Posterior cingulate gyrus (tissue), 11 donors: ENCODE results near the gene NUDCD3.

Experiments used
- DNase-seq, 10 donors: peaks; one replicate each; pipeline versions ENCODE4 v3.0.0 to v3.0.0-alpha.2; 2020 to 2021; ENCODE audit warnings: mixed read lengths in 3 of 10
- intact Hi-C: fragments of 100-400 bp; cut with DNase I; formaldehyde crosslinking; loops from one replicate; pipeline ENCODE4 v1.15.1; 2023

Gene NUDCD3

DNA sequence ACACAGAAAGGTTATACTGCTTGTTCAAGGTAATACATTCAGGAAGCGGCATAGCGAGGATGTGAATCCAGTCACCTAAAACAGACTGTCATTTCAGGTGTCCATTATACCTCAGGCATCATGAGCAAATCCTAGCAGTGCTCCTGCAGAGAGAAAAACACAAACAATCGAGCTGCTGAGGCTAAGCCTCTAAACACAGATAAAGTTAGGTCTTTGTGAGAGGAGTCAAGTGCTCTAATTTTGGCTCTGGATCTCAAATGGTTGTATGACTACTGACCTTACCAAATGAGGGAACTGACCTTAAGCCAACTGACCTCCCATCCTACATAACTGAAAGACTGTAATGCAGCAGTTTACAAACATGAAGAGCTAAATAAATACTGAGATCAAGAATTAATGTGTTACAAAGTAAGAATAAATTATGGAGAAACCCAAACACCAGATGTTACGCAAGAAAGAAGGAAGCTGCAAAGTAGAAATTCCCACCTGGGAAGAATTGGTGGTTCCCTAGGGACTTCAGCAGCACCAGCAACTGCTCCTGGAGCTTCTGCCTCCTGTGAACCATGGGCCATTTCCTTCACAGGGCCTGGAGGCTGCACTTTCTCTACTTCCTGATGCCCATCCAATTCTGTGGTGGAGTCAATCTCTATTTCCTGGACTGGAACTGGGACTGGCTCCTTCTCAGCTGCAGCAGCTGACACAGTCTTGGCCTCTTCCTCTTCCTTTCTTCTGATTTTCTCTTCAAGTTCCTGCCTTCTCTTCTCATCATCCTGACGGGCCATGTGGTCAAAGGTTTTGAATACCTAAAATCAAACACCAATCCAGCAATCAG, 5.8 kb downstream of the NUDCD3 start:
- intact Hi-C loops = no loop called here
- no peak for DNase-seq

GRCh38 chr7:44482502-44483485, 7.7 kb downstream of the NUDCD3 start:
- no peak for DNase-seq
- intact Hi-C loops = no loop called here

DNA sequence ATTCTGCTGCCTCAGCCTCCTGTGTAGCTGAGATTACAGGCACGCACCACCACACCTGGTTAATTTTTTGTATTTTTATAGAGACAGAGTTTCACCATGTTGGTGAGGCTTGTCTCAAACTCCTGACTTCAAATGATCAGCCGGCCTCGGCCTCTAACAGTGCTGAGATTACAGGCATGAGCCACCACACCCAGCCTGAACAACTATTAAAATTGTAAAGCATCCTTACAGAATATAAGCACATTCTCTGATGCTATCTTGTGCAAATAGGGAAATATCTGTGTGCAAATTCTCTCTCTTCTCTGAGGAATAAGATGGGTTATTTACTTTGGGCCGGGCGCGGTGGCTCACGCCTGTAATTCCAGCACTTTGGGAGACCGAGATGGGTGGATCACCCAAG, 12.5 kb downstream of the NUDCD3 start:
- intact Hi-C loops = loop anchor here (1.0 to 5.0 kb wide), 2 partner anchors 101 to 237 kb away; no protein-coding TSS in a partner anchor
- no peak for DNase-seq

DNA sequence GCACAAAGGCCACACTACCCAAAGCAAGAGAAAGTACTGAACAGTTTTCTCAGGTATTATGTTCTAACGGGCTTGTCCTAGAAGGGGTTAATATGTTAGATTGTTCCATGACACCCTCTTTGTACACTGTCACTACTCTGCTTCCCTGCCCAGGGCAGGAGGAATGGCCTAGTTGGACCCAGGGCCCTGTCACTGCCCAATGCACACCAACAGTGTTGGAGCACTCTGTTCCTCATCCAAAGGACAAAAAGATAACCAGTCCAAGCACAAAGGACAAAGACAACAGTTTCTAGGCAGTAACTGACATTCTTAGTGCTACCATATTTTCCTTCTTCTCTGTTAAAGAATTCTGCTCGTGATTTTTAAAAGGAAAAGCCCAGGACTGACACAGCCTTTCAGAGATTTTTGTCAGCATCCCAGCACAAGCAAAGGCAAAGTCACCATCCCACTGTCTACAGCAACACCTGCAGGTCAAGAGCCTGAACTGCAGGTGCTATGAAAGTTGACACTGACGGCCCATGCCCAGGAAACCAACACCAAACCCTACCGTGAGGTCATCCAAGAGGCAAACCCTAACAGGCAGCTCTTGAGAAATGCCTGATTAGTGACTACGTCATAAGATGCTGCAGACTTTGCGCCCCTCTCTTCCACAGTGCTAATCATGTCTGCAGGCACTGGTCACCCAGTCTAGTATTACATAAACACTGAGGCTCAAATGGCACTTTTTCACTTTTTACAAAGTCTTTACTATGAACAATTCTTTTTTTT, 13.2 kb downstream of the NUDCD3 start:
- peak in 8 of 10 donors; percentile 38 to 93 (median 64) for DNase-seq
- intact Hi-C loops = loop anchor here (1.0 to 5.0 kb wide), 2 partner anchors 100 to 236 kb away; no protein-coding TSS in a partner anchor

GRCh38 chr7:44476313-44476712, 14.1 kb downstream of the NUDCD3 start:
- intact Hi-C loops = loop anchor here (5.0 kb wide), 1 partner anchor 99 kb away; no protein-coding TSS in a partner anchor
- DNase-seq = no peak

DNA sequence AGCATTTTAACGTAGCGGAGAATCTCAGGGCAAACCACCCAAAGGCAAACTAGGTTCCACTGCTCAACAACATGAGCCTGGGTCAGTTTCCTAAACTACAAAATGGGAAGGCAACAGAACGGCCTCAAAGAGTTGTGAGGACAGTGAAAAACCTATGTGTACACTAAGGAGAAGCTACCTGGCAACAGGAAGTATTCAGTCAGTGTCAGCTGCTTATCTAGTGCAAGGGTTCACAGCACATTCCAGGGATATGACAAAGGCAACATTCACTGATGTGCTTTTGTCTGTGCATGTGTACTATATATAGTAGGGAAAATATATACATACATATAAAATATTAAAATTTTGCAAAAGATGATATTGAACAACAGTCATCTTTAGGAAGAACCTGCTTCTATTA, 17.2 kb downstream of the NUDCD3 start:
- no peak for DNase-seq
- intact Hi-C loops = no loop called here

GRCh38 chr7:44472843-44473242, 17.6 kb downstream of the NUDCD3 start:
- no peak for DNase-seq
- intact Hi-C loops = no loop called here

DNA sequence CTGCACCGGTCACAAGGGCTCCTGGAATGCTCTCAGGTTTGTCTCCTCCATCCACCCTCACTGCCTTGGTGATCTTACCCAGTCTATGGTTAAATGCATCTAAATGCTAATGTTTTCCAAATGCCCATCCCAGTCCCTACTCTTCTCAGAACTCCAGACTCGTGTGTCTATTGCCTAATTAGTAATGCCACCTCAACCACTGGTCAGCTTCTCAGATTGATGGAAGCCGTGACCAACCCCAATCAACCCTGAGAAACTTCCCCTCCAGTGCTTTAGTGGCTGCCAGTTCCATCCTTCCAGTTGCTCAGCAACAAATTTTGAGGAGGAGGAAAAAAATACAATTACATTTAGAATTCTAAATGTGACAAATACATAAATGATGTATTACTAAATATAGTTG, 18.6 kb downstream of the NUDCD3 start:
- intact Hi-C loops = no loop called here
- no peak for DNase-seq

DNA sequence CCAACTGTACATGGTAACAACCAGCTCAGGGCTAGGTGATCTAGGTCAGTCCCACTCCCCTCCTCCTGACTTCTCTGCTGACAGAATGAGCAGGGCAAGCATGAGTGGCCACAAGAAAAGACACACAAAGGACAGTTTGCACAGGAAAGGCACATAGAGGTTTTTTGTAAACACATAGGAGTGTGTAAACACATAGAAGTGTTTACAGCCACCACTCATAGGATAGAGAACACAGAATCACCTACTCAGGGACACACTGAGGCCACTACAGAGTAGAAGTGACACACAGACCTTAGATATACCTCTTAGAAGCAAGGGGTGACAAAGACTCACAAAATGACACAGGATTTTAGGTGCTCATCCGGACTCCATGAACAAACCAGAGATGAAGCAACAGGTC, 19.0 kb downstream of the NUDCD3 start:
- DNase-seq = no peak

DNA sequence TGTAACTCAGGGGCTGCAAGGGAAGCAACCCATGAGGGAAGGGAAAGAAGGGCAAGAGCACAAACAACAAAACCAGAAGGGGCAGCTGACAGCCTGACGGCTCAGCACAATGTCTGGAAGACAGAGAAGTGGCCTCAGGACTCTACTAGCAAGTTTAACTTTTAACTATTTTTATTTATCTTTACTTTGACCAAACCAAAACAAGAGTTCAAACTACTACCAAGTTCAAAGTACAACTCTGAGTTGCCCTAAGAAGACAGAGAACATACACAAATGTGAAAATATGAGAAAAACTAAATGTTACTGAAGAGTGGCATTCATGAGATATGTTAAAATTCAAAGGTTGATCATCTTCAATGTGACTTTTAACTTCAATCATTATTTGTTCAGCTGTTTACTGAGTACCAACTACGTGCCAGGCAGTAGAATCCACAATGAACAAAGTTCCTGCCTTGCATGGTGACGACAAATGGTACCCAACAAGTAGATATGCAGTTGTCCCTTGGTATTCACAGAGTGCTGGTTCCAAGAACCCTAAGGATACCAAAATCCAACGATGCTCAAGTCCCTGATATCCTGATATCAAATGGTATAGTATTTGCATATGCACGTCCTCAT, 19.7 kb downstream of the NUDCD3 start:
- DNase-seq = no peak
- intact Hi-C loops = no loop called here

More for the DNA sequence above, 19.0 kb downstream of the NUDCD3 start:
- intact Hi-C loops = no loop called here

DNA sequence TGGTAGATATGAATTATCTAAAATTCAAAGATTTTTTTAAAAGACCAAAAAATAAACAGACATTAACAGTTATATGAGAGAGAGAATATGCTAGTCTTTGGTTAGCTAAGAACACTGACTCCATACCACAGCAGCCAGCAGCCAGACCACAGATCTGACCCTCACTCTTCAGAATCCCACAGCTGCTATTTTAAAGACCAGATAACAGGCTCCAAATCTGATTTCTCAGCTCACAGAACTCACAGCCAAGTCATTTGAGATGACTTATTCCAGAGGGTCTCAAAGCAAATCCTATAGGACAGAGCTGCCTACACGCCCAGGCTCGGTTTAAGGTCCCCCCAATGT, 20.4 kb downstream of the NUDCD3 start:
- intact Hi-C loops = no loop called here

DNA sequence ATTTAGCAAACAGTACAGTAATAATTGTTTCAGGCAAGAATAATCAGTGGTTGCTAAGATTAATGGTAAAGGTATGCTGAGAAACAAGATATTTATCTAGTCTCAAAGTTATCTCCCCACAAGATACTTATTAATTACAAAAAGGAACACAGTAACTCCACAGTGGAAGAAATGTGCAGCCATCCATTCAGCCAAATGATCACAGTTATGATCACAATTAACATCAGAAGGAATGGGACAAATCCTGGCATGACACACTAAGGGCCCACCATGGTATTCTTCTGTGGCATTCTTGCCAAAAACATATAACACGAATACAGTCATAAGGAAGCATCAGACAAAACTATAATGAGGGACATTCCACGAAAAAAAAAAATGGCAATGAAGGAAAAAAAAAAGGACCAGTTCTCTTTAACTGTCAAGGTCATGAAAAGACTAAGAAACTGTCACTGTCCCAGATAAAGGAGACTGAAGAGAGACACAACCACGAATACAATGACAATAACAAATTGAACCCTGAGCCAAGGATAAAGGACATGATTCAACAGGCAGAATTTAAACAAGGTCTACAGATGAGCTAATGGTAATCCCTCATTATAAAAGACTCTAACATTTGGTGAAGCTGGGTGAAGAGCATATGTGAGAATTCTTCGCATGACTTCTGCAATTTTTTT, 20.9 kb downstream of the NUDCD3 start:
- intact Hi-C loops = no loop called here
- no peak for DNase-seq

More for the DNA sequence above, 20.4 kb downstream of the NUDCD3 start:
- no peak for DNase-seq

DNA sequence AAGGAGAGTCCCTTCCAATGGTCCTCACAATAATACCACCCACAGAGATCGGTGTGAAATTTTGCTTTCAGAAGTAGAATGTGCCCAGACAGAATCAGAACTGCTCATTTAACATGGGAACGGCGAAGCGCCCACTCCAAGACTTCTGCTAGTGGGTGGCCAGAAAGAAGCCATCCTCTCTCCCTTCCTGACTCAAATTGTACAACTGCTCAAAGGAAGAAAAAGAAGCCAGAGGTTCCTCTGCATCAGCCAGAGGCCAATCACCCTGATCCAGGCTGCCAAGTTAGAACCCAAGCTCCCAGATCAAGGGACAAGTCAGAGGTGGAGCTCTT, 23.3 kb downstream of the NUDCD3 start:
- intact Hi-C loops = no loop called here
- peak in 3 of 10 donors; percentile 24 to 88 (median 75) for DNase-seq

DNA sequence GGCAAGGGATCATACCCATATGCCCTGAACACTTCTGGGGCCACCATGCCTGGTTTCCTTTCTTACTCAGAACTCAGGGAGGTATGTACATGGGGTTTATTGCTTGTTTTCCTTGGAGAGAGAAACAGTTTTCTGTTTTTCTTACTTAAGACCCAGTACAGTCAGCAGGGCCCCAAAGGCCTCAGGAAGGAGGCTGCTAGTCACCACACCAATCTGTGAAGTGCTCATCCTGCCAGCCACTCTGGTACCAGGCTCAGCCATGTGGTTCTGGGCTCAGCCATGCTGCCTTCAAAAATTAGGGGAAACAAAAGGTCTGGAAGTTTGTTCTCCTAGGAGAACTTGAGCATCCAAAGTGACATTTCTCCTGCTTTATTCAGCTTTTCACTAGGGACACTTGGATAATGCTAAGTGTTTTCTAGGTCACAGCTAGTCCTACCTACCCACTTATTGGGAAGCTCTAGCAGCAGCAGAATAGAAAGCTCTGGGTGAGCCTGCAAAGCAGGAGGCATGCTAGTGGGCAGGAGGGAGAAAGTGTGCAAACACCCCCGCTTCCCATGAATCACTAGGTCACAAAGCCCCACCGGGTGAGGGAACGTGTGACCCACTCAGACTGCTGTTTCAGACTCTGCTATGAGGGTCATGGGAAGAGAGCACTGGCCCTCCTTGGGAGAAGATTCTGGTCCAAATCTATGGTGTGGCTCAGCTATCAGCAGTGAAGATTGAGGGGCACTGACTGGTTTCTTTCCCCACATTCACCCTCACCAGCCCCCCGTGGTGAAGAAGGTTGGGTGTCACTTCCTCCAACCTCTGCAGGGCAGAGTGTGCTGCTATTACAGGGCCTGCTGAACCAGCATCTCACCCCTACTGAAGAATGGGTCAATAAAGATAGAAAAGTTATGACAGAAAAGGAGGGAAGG, 23.9 kb downstream of the NUDCD3 start:
- intact Hi-C loops = no loop called here
- DNase-seq = peak in 1 of 10 donors; percentile 63

- no peak for DNase-seq
- intact Hi-C loops = no loop called here
These were observed 25.0 kb downstream of the NUDCD3 start for GRCh38 chr7:44465490-44465889.

DNA sequence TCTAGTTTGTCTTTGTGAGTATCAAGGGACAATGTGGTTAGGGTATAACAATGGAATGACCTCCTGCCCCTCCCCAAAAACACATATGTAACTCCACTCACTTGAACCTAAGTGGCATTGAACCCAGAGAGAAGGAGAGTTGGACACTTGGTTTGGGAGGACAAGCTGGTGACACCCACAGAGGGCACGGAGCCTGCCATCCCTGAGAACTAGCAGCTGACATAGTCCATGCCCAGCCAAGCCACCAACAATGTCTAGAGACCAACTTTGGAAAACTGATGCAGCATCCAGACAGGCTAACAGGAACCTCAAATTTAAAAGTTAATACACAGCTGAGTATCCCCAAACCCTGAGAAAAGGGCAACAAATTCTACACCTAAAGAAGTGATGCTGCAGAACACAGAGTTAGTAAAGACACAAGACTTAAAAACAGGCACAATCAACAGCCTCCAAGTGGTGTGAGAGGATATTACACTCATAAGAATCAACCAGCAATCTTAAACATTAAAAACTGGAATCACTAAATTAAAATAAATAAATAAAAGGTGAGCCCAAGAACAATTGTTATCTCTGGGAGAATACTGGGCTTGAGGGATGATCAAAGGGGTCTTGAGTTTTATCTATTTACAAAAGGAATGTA, 27.2 kb downstream of the NUDCD3 start:
- intact Hi-C loops = no loop called here
- no peak for DNase-seq

- intact Hi-C loops = no loop called here
- no peak for DNase-seq
These were observed 29.1 kb downstream of the NUDCD3 start for GRCh38 chr7:44461387-44461786.

GRCh38 chr7:44460325-44460724, 30.1 kb downstream of the NUDCD3 start:
- no peak for DNase-seq
- intact Hi-C loops = no loop called here
